GM12878 (cell line): ENCODE results near the gene CD58. TPM values are rescaled to one million over a fixed set of nuclear protein-coding genes. Genes with fewer than 3 reads are reported as not detected.

Experiments used
- ATF7 ChIP-seq: fragments of 450-650 bp; IDR thresholded peaks from 2 replicates; pipeline ENCODE4 v1.6.1; 2016; ENCODE audit warnings: low read depth, mild to moderate bottlenecking
- BRCA1 ChIP-seq: IDR thresholded peaks from 2 replicates; pipeline ENCODE4 v1.6.1; 2011; ENCODE audit warnings: low read depth, low read length, improper control_type of control experiment
- CHD2 ChIP-seq: IDR thresholded peaks from 2 replicates; pipeline ENCODE4 v1.6.1; 2011; ENCODE audit warnings: low read depth, low read length, improper control_type of control experiment, borderline replicate concordance
- CHD4 ChIP-seq: fragments of 200-600 bp; sonication (generic); IDR thresholded peaks from 2 replicates; pipeline ENCODE4 v1.6.1; 2016; ENCODE audit warnings: mild to moderate bottlenecking
- CTCF ChIP-seq, 3 experiments: IDR thresholded peaks in 2 of 3; conservative IDR thresholded peaks in 1 of 3; 2 replicates each; pipeline ENCODE4 v1.5.1; 2011; ENCODE audit warnings: low read depth in 3 of 3, low read length in 3 of 3, mild to moderate bottlenecking in 3 of 3, control low read depth in 2 of 3, moderate library complexity in 2 of 3, inconsistent platforms in 1 of 3, mixed read lengths in 1 of 3; ENCODE audit not compliant: control insufficient read depth in 2 of 3, insufficient read depth in 1 of 3; ENCODE audit errors: extremely low read depth in 1 of 3
- EED ChIP-seq: sonication (generic); IDR thresholded peaks from 2 replicates; pipeline ENCODE4 v1.6.1; 2016; ENCODE audit warnings: antibody characterized with exemption, low read depth
- ESRRA ChIP-seq: IDR thresholded peaks from 2 replicates; pipeline ENCODE4 v1.6.1; 2012; ENCODE audit warnings: mild to moderate bottlenecking, low read length, improper control_type of control experiment
- GATAD2B ChIP-seq: fragments of 450-650 bp; conservative IDR thresholded peaks from 2 replicates; pipeline ENCODE4 v1.6.1; 2017; ENCODE audit warnings: low read depth, mild to moderate bottlenecking, moderate library complexity
- HDGF ChIP-seq: fragments of 450-650 bp; IDR thresholded peaks from 2 replicates; pipeline ENCODE4 v1.6.1; 2016; ENCODE audit warnings: antibody characterized with exemption
- IKZF2 ChIP-seq, 2 experiments: fragments of 450-650 bp; IDR thresholded peaks; 2 replicates each; pipeline ENCODE4 v1.6.1; 2017; ENCODE audit warnings: mild to moderate bottlenecking in 2 of 2, moderate library complexity in 2 of 2
- LARP7 ChIP-seq: fragments of 450-650 bp; IDR thresholded peaks from 2 replicates; pipeline ENCODE4 v1.6.1; 2017; ENCODE audit warnings: mild to moderate bottlenecking
- MLLT1 ChIP-seq: fragments of 450-650 bp; IDR thresholded peaks from 2 replicates; pipeline ENCODE4 v1.6.1; 2016; ENCODE audit warnings: mild to moderate bottlenecking
- MYC ChIP-seq: IDR thresholded peaks from 2 replicates; pipeline ENCODE4 v1.6.1; 2011; ENCODE audit warnings: mild to moderate bottlenecking, low read length, moderate library complexity, inconsistent platforms; ENCODE audit not compliant: insufficient read depth, insufficient replicate concordance, insufficient read length, severe bottlenecking
- NR2F1 ChIP-seq: fragments of 450-650 bp; conservative IDR thresholded peaks from 2 replicates; pipeline ENCODE4 v1.6.1; 2017; ENCODE audit warnings: mild to moderate bottlenecking
- NRF1 ChIP-seq: conservative IDR thresholded peaks from 2 replicates; pipeline ENCODE4 v1.6.1; 2011; ENCODE audit warnings: mild to moderate bottlenecking, low read depth, low read length, improper control_type of control experiment
- POLR2A ChIP-seq: IDR thresholded peaks from 2 replicates; pipeline ENCODE4 v1.6.1; 2011; ENCODE audit warnings: low read depth, mild to moderate bottlenecking, low read length
- POLR2AphosphoS2 ChIP-seq: IDR thresholded peaks from 2 replicates; pipeline ENCODE4 v1.6.1; 2011; ENCODE audit warnings: low read depth, mild to moderate bottlenecking, low read length, improper control_type of control experiment, moderate library complexity
- REST ChIP-seq: IDR thresholded peaks from 2 replicates; pipeline ENCODE4 v1.6.1; 2012; ENCODE audit warnings: mild to moderate bottlenecking, low read depth, low read length
- RFX5 ChIP-seq: IDR thresholded peaks from 2 replicates; pipeline ENCODE4 v1.6.1; 2011; ENCODE audit warnings: low read depth, low read length, improper control_type of control experiment
- SIN3A ChIP-seq: IDR thresholded peaks from 2 replicates; pipeline ENCODE4 v1.6.1; 2012; ENCODE audit warnings: low read depth, low read length, improper control_type of control experiment
- SIX5 ChIP-seq: IDR thresholded peaks from 2 replicates; pipeline ENCODE4 v1.6.1; 2011; ENCODE audit warnings: mild to moderate bottlenecking, low read depth, low read length, moderate library complexity; ENCODE audit not compliant: severe bottlenecking
- SMARCA5 ChIP-seq: fragments of 450-650 bp; IDR thresholded peaks from 2 replicates; pipeline ENCODE4 v1.6.1; 2017; ENCODE audit warnings: mild to moderate bottlenecking
- SMC3 ChIP-seq: IDR thresholded peaks from 2 replicates; pipeline ENCODE4 v1.6.1; 2011; ENCODE audit warnings: low read length, improper control_type of control experiment, borderline replicate concordance
- TARDBP ChIP-seq: IDR thresholded peaks from 2 replicates; pipeline ENCODE4 v1.6.1; 2016; ENCODE audit warnings: borderline replicate concordance
- TCF12 ChIP-seq: IDR thresholded peaks from 2 replicates; pipeline ENCODE4 v1.6.1; 2011; ENCODE audit warnings: low read depth, mild to moderate bottlenecking, low read length
- WRNIP1 ChIP-seq: IDR thresholded peaks from 2 replicates; pipeline ENCODE4 v1.6.1; 2011; ENCODE audit warnings: low read depth, low read length, improper control_type of control experiment, borderline replicate concordance
- ZZZ3 ChIP-seq: IDR thresholded peaks from 2 replicates; pipeline ENCODE4 v1.6.1; 2011; ENCODE audit warnings: low read depth; ENCODE audit not compliant: control insufficient read depth, insufficient read length
- polyA plus RNA-seq, 11 experiments: library from polyadenylated mRNA; depleted of rRNA in 4 of 11; unstranded in 6 of 11; stranded (reverse) in 5 of 11; fragments of >200 nt; fragmentation: Nextera tagmentation in 4 of 11; fragmentation: Illumina TruSeq in 1 of 11; extraction: Ambion mirVana in 4 of 11; extraction: Trizol in 1 of 11; gene quantifications; 1 replicate in 1 of 11; 2 replicates in 10 of 11; pipeline versions ENCODE4 v1.2.1 to v1.2.3, GENCODE V29; 2011 to 2016; ENCODE audit warnings: inconsistent platforms in 2 of 11, missing spikeins in 2 of 11, low read depth in 1 of 11
- total RNA-seq, 4 experiments: library from RNA; depleted of rRNA in 3 of 4; stranded (reverse); fragments of >200 nt in 3 of 4; fragmentation: Illumina TruSeq in 1 of 4; extraction: Trizol in 1 of 4; gene quantifications; 2 replicates each; pipeline versions ENCODE4 v1.2.1 to v1.2.3, GENCODE V29; 2013 to 2021

Gene CD58
- total and polyA plus RNA-seq, 10 of the 15 experiments (the other 5 are each of a cell fraction or from before 2014, with no cell fraction given) = 70.4 to 252 (median 129) TPM

- TF ChIP-seq CTCF (IDR thresholded peaks at IDR 0.05 in 2 of 3, conservative IDR thresholded peaks at IDR 0.05 in 1 of 3; ENCODE audit: control insufficient read depth in 2 of 3, extremely low read depth in 1 of 3, insufficient read depth in 1 of 3, low read depth in 3 of 3, low read length in 3 of 3) (no peak), CHD2 (0 out of 2 replicates have a peak, but pooled peaks have one; percentile 10), MYC (no peak), SIX5 (no peak), SMARCA5 (no peak; the same call in 1 of the 2 replicates), REST (no peak), EED (peak; percentile 27; the same call in 1 of the 2 replicates), POLR2A (peak; percentile 48; the same call in 1 of the 2 replicates), IKZF2 (IDR thresholded peaks at IDR 0.05) (no peak), GATAD2B (no peak), LARP7 (0 out of 2 replicates have a peak, but pooled peaks have one; percentile 5), RFX5 (no peak), SMC3 (no peak), WRNIP1 (peak; percentile 28; the same call in 1 of the 2 replicates), NRF1 (no peak), BRCA1 (no peak), TCF12 (no peak), SIN3A (no peak), ESRRA (no peak), CHD4 (no peak), ATF7 (no peak), NR2F1 (no peak), POLR2AphosphoS2 (peak; percentile 89), MLLT1 (0 out of 2 replicates have a peak, but pooled peaks have one; percentile 9), HDGF (no peak; the same call in 1 of the 2 replicates), ZZZ3 (no peak), TARDBP (no peak)
These were observed 2.0 kb downstream of the CD58 start (continued) for GRCh38 chr1:116568662-116569380.
